SK-N-SH (cell line): ENCODE measurements around the gene TBC1D19. TPM values are rescaled to one million over a fixed set of nuclear protein-coding genes. Genes with fewer than 3 reads are reported as not detected.

ENCODE experiments used
- CTCF ChIA-PET: fragments of 300-600, 350-600 bp; formaldehyde crosslinking; extraction: SDS; loops from one replicate; lab custom pipeline; 2021; lab: Yijun Ruan, JAX
- POLR2A ChIA-PET: fragments of 350-600 bp; sonication (Branson Sonifier 250); formaldehyde crosslinking; extraction: SDS; loops from one replicate; lab custom pipeline; 2020; ENCODE audit warnings: antibody characterized with exemption, inconsistent platforms; lab: Yijun Ruan, JAX
- DNase-seq: peaks from one replicate; pipeline ENCODE4 v3.0.0; 2012
- H2AFZ ChIP-seq: fragments of 200-600 bp; sonication (generic); 2 replicates; pipeline ENCODE4 v1.8.1; 2016; ENCODE audit warnings: antibody characterized with exemption, mild to moderate bottlenecking, low read depth
- H3F3A ChIP-seq: fragments of 200-600 bp; sonication (generic); replicated peaks from 2 replicates; pipeline ENCODE3; 2016; ENCODE audit warnings: antibody characterized with exemption, mild to moderate bottlenecking; ENCODE audit not compliant: insufficient read depth
- H3K27ac ChIP-seq, 2 experiments: fragments of 200-500 bp in 1 of 2; fragments of 200-600 bp in 1 of 2; sonication (Bioruptor generic) in 1 of 2; sonication (generic), shearing (Covaris generic) in 1 of 2; 2 replicates each; pipeline versions ENCODE4 v1.5.1 to v1.6.1; 2014 to 2016; ENCODE audit warnings: low read depth in 2 of 2, inconsistent platforms in 1 of 2, low read length in 1 of 2, mild to moderate bottlenecking in 1 of 2, mixed read lengths in 1 of 2
- H3K27me3 ChIP-seq: fragments of 200-600 bp; sonication (generic), shearing (Covaris generic); 2 replicates; pipeline ENCODE4 v1.6.1; 2016; ENCODE audit warnings: mixed run types; ENCODE audit not compliant: insufficient read depth
- H3K36me3 ChIP-seq, 2 experiments: fragments of 200-500 bp in 1 of 2; fragments of 200-600 bp in 1 of 2; sonication (Bioruptor generic) in 1 of 2; sonication (generic) in 1 of 2; replicated peaks in 1 of 2; 2 replicates each; pipeline versions ENCODE3 to v1.5.1; 2014 to 2016; ENCODE audit warnings: low read length in 1 of 2, mild to moderate bottlenecking in 1 of 2; ENCODE audit not compliant: insufficient read depth in 2 of 2, control insufficient read depth in 1 of 2
- H3K4me1 ChIP-seq, 2 experiments: fragments of 200-500 bp in 1 of 2; fragments of 200-600 bp in 1 of 2; sonication (Bioruptor generic) in 1 of 2; sonication (generic), shearing (Covaris generic) in 1 of 2; 2 replicates each; pipeline versions ENCODE4 v1.5.1 to v1.6.1; 2014 to 2016; ENCODE audit warnings: low read depth in 1 of 2, low read length in 1 of 2, mixed run types in 1 of 2; ENCODE audit not compliant: insufficient read depth in 2 of 2, control insufficient read depth in 1 of 2
- H3K4me2 ChIP-seq: fragments of 200-600 bp; sonication (generic), shearing (Covaris generic); 2 replicates; pipeline ENCODE4 v1.6.1; 2017; ENCODE audit warnings: mixed run types
- H3K4me3 ChIP-seq, 2 experiments: fragments of 200-500 bp in 1 of 2; fragments of 200-600 bp in 1 of 2; sonication (Bioruptor generic) in 1 of 2; sonication (generic), shearing (Covaris generic) in 1 of 2; 2 replicates each; pipeline versions ENCODE4 v1.5.1 to v1.8.1; 2014 to 2016; ENCODE audit warnings: low read depth in 2 of 2, inconsistent platforms in 1 of 2, low read length in 1 of 2, mild to moderate bottlenecking in 1 of 2, mixed read lengths in 1 of 2, moderate library complexity in 1 of 2
- H3K79me2 ChIP-seq: fragments of 200-600 bp; sonication (generic); 2 replicates; pipeline ENCODE4 v1.8.1; 2017; ENCODE audit warnings: mild to moderate bottlenecking; ENCODE audit not compliant: insufficient read depth
- H3K9ac ChIP-seq: fragments of 200-600 bp; sonication (generic); 2 replicates; pipeline ENCODE4 v1.6.1; 2017; ENCODE audit warnings: mixed run types
- H3K9me2 ChIP-seq: fragments of 200-600 bp; sonication (generic); 2 replicates; pipeline ENCODE4 v1.6.1; 2017; ENCODE audit warnings: mixed run types
- H3K9me3 ChIP-seq: fragments of 200-600 bp; sonication (generic); 2 replicates; pipeline ENCODE4 v1.6.1; 2017; ENCODE audit warnings: mixed run types, mild to moderate bottlenecking, moderate library complexity
- H4K20me1 ChIP-seq: fragments of 200-600 bp; sonication (generic); 2 replicates; pipeline ENCODE4 v1.6.1; 2017; ENCODE audit warnings: mild to moderate bottlenecking, mixed run types; ENCODE audit not compliant: insufficient read depth
- CHD2 ChIP-seq: fragments of 150-350 bp; IDR thresholded peaks from 2 replicates; pipeline ENCODE4 v1.6.1; 2018; ENCODE audit warnings: low read length; ENCODE audit not compliant: partially characterized antibody
- CTCF ChIP-seq: fragments of 200-600 bp; sonication (generic); IDR thresholded peaks from 2 replicates; pipeline ENCODE4 v1.6.1; 2017; ENCODE audit warnings: antibody characterized with exemption, mild to moderate bottlenecking, moderate library complexity
- ELF1 ChIP-seq: IDR thresholded peaks from 2 replicates; pipeline ENCODE4 v1.4.0; 2012
- EZH2phosphoT487 ChIP-seq: fragments of 200-600 bp; sonication (generic); IDR thresholded peaks from 2 replicates; pipeline ENCODE4 v1.6.1; 2017; ENCODE audit warnings: low read depth, mixed run types, mild to moderate bottlenecking, antibody characterized with exemption, moderate library complexity, borderline replicate concordance
- FOXM1 ChIP-seq: IDR thresholded peaks from 2 replicates; pipeline ENCODE4 v1.4.0; 2012; ENCODE audit warnings: low read depth, mild to moderate bottlenecking
- GATA2 ChIP-seq: sonication (generic); formaldehyde crosslinking; IDR thresholded peaks from 2 replicates; pipeline ENCODE4 v1.5.0; 2020; ENCODE audit warnings: mild to moderate bottlenecking, missing genetic modification reagents
- IRF3 ChIP-seq: fragments of 150-350 bp; IDR thresholded peaks from 2 replicates; pipeline ENCODE4 v1.6.1; 2016; ENCODE audit warnings: mild to moderate bottlenecking, low read depth, low read length
- JUND ChIP-seq: IDR thresholded peaks from 2 replicates; pipeline ENCODE4 v1.4.0; 2012
- MEF2A ChIP-seq: IDR thresholded peaks from 2 replicates; pipeline ENCODE4 v1.4.0; 2012; ENCODE audit warnings: low read depth, borderline replicate concordance
- NFIC ChIP-seq: IDR thresholded peaks from 2 replicates; pipeline ENCODE4 v1.4.0; 2012; ENCODE audit warnings: borderline replicate concordance
- NRF1 ChIP-seq: IDR thresholded peaks from 2 replicates; pipeline ENCODE4 v1.6.1; 2012; ENCODE audit warnings: low read depth, mild to moderate bottlenecking, low read length
- RAD21 ChIP-seq: IDR thresholded peaks from 2 replicates; pipeline ENCODE4 v1.6.1; 2012; ENCODE audit warnings: mild to moderate bottlenecking, low read length
- RCOR1 ChIP-seq: fragments of 150-350 bp; IDR thresholded peaks from 2 replicates; pipeline ENCODE4 v1.6.1; 2017; ENCODE audit warnings: antibody characterized with exemption, low read length
- REST ChIP-seq: IDR thresholded peaks from 2 replicates; pipeline ENCODE4 v1.6.1; 2012; ENCODE audit warnings: mild to moderate bottlenecking, low read depth, low read length, moderate library complexity
- RFX5 ChIP-seq: IDR thresholded peaks from 2 replicates; pipeline ENCODE4 v1.6.1; 2012; ENCODE audit warnings: mild to moderate bottlenecking, improper control_type of control experiment, low read length
- RXRA ChIP-seq: IDR thresholded peaks from 2 replicates; pipeline ENCODE4 v1.4.0; 2012; ENCODE audit warnings: low read depth, mild to moderate bottlenecking, borderline replicate concordance
- SMC3 ChIP-seq: IDR thresholded peaks from 2 replicates; pipeline ENCODE4 v1.6.1; 2012; ENCODE audit warnings: low read depth, low read length, improper control_type of control experiment
- TCF12 ChIP-seq: IDR thresholded peaks from 2 replicates; pipeline ENCODE4 v1.4.0; 2012
- USF2 ChIP-seq: fragments of 150-350 bp; IDR thresholded peaks from 2 replicates; pipeline ENCODE4 v1.6.1; 2017; ENCODE audit warnings: antibody characterized with exemption, low read length, low read depth, borderline replicate concordance
- YY1 ChIP-seq: IDR thresholded peaks from 2 replicates; pipeline ENCODE4 v1.4.0; 2012; ENCODE audit warnings: low read depth, mild to moderate bottlenecking
- WGBS: methylation state at CpG from one replicate; pipeline ENCODE4 v1.1.6; 2017; ENCODE audit warnings: low lambda C conversion rate; 5-methylcytosine and 5-hydroxymethylcytosine counted together
- polyA plus RNA-seq, 3 experiments: library from polyadenylated mRNA; depleted of rRNA; stranded (reverse); fragments of >200 nt; gene quantifications; 2 replicates each; pipeline ENCODE4 v1.2.3, GENCODE V29; 2012

Gene TBC1D19
- polyA plus RNA-seq, 1 of the 3 experiments (the other 2 are of a cell fraction), result 4.2 TPM

- H3K9me2 ChIP-seq, result no peaks in the 10 kb centered on the region
- no peaks in the 10 kb centered on the region for H3K79me2 ChIP-seq
- no peak overlapping the region for H3K9ac ChIP-seq
- no peaks in the 10 kb centered on the region for H3F3A ChIP-seq
- H3K27me3 ChIP-seq, result no peaks in the 10 kb centered on the region
- no peak overlapping the region for H3K27ac ChIP-seq
- no peaks in the 10 kb centered on the region for H3K9me3 ChIP-seq
- ChIA-PET POLR2A (no interaction called here), CTCF (interaction anchor here (1.3 kb wide), 1 partner anchor 115 kb away, joined by 3 read pairs; no protein-coding TSS in a partner anchor)
- DNase-seq, result no peak
- H2AFZ ChIP-seq, result no peak overlapping the region
- H3K4me2 ChIP-seq, result no peak overlapping the region
- H3K4me1 ChIP-seq, result no peaks in the 10 kb centered on the region; a peak in 1 of 4 replicates
- H3K4me3 ChIP-seq, result no peak overlapping the region
- H4K20me1 ChIP-seq, result no peaks in the 10 kb centered on the region
- 96% methylated on average over 10 of the region's 10 CpGs for WGBS
- no peak for TF ChIP-seq NRF1
- TF ChIP-seq IRF3, result no peak
- no peak for TF ChIP-seq CHD2
- no peak for TF ChIP-seq NFIC
- no peak for TF ChIP-seq JUND
- no peak for TF ChIP-seq REST
- no peak for TF ChIP-seq YY1
- TF ChIP-seq MEF2A, result no peak
- no peak for TF ChIP-seq CTCF
- no peak for TF ChIP-seq GATA2 (CRISPR knock-in tag)
- TF ChIP-seq RXRA, result no peak
- TF ChIP-seq USF2, result no peak
- no peak for TF ChIP-seq ELF1
- no peak for TF ChIP-seq RCOR1
- TF ChIP-seq RAD21, result no peak
- no peak for TF ChIP-seq TCF12
- no peak for TF ChIP-seq SMC3
- TF ChIP-seq RFX5, result no peak
- no peak for TF ChIP-seq EZH2phosphoT487
- no peak for TF ChIP-seq FOXM1
- H3K36me3 ChIP-seq, result peaks cover 28 to 30% of the 10 kb centered on the region in 2 experiments
Measured at GRCh38 chr4:26753617-26754016, 169.7 kb downstream of the TBC1D19 start.
